HUES48 (cell line): ENCODE data around the gene CPEB4.
A peak's percentile ranks its signal among the peaks of the same experiment; 100 is the strongest.

Source experiments
- H3K27ac ChIP-seq: one replicate; pipeline ENCODE4 v1.7.0; 2013; ENCODE audit warnings: low read depth, low read length, inconsistent platforms
- H3K27me3 ChIP-seq: 2 replicates; pipeline ENCODE4 v1.6.1; 2013; ENCODE audit warnings: mild to moderate bottlenecking, low read length; ENCODE audit not compliant: control insufficient read depth, insufficient read depth
- H3K36me3 ChIP-seq: 2 replicates; pipeline ENCODE4 v1.6.1; 2013; ENCODE audit warnings: low read length; ENCODE audit not compliant: control insufficient read depth, insufficient read depth
- H3K4me1 ChIP-seq: 2 replicates; pipeline ENCODE4 v1.6.1; 2013; ENCODE audit warnings: mild to moderate bottlenecking, low read length; ENCODE audit not compliant: control insufficient read depth, insufficient read depth
- H3K4me3 ChIP-seq: 2 replicates; pipeline ENCODE4 v1.5.1; 2013; ENCODE audit warnings: mild to moderate bottlenecking, low read depth, low read length
- H3K9ac ChIP-seq: 2 replicates; pipeline ENCODE4 v1.6.1; 2013; ENCODE audit warnings: mild to moderate bottlenecking, low read depth, low read length, moderate library complexity
- H3K9me3 ChIP-seq: 2 replicates; pipeline ENCODE4 v1.6.1; 2013; ENCODE audit warnings: low read length; ENCODE audit not compliant: control insufficient read depth, insufficient read depth

The CPEB4 gene

DNA sequence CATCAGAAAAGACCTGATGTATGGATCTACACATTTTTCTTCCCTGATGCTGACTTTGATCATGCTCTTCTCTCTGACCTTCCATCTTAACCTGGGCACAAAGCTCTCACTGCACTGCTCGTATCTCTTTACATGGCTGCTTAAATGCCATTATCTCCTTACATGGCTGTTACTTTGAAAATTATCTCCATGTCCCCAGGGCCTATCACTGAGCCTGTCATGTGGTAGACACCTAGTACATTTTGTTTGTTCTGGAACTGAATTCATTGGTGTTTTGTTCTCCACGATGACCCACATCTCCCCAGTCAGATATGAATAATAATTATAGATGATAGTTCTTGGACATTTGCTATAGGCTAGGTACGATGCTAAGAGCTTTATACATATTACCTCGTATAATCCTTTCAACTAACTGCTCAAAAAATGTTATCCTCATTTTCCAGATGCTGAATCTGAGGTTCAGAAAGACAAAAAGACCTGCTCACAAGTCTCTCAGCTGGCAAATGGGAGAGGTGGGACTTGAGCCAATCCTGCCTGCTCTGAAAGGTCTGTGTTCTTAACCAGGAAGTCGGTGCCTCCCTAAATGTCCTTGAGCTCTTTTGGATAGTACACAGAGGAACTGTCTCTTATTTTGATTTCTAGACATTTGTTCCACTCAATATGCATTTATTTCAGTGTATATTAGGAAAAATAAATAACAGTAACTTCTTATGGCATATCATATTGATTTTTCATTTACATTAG is 9.8 kb upstream of the CPEB4 start:
- no peak overlapping the region for H3K27ac ChIP-seq
- H3K9ac ChIP-seq: no peak overlapping the region
- no peaks in the 10 kb centered on the region for H3K36me3 ChIP-seq

DNA sequence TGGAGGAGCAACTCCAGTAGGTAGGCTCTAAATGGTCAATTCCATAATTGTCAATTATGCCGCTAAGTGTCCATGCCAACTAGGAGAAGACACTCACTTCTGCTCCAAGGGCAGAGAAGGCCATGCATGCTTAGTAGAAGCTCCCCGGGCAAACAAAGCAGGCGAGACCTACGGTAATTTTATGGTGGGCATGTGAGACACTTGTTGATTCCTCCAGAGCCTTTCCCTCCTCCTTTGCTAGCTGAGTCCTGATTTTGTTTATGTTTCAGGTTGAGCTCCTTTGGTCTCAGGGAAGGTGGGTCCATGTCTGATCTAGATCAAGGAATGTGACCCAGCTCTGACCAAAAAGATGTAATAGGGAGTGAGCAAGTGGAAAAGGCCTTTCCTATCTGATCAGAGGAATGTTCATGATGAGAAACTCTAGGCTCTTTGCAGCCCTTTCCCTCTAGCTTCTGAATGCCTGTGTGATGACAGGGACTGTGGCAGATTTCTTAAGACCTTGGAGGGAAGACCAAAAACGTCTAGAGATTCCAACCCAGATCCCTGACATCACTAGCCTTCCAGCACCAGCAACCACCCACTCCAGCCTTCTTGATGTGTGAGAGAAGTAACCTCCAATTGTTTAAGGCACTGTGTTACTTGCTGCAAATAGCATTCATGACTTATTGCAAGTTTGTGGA is 7.7 kb upstream of the CPEB4 start:
- H3K4me3 ChIP-seq: no peak overlapping the region
- H3K9me3 ChIP-seq: no peaks in the 10 kb centered on the region
- no peaks in the 10 kb centered on the region for H3K4me1 ChIP-seq
- no peaks in the 10 kb centered on the region for H3K27me3 ChIP-seq
- no peak overlapping the region for H3K27ac ChIP-seq
- H3K9ac ChIP-seq: no peak overlapping the region
- H3K36me3 ChIP-seq: no peaks in the 10 kb centered on the region

More for the DNA sequence above, 9.8 kb upstream of the CPEB4 start:
- no peaks in the 10 kb centered on the region for H3K27me3 ChIP-seq
- no peak overlapping the region for H3K4me3 ChIP-seq
- H3K9me3 ChIP-seq: no peaks in the 10 kb centered on the region
- no peaks in the 10 kb centered on the region for H3K4me1 ChIP-seq

DNA sequence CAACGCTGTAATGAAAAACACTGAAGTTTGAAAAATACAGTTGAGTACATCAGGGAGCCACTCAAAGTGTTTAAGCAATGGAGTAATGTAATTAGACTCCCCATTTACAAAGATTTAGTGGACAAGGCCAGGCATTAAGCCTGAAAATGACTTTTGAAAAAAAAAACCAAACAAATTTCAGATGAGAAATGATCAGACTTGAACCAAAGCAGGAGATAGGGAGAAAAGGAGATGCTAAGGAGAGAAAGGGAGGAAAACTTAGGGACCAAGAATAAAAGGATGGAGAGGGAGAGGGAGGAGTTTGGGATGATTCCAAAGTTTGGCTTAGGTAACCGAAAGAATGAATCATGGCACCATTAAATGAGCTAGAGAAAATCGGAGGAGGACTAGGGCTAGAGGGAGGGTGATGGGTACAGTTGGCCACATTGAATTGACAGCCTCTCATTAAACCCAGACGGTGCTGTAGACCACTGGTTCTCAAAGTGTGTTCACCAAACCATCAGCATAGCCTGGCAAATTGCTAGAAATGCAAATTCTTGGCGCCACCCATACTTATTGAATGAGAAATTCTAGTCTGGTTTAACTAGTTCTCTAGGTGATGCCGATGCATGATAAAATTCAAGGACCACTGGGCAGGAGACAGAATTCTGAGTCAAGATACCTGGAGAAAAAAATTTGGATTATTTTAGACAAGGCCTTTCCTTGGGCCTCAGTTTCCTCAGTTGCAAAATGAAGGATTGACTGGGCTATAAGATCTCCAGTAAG is 6.2 kb upstream of the CPEB4 start:
- no peaks in the 10 kb centered on the region for H3K9me3 ChIP-seq
- no peak overlapping the region for H3K9ac ChIP-seq
- no peaks in the 10 kb centered on the region for H3K27me3 ChIP-seq
- H3K27ac ChIP-seq: no peak overlapping the region
- no peaks in the 10 kb centered on the region for H3K4me1 ChIP-seq
- H3K4me3 ChIP-seq: no peak overlapping the region
- no peaks in the 10 kb centered on the region for H3K36me3 ChIP-seq

DNA sequence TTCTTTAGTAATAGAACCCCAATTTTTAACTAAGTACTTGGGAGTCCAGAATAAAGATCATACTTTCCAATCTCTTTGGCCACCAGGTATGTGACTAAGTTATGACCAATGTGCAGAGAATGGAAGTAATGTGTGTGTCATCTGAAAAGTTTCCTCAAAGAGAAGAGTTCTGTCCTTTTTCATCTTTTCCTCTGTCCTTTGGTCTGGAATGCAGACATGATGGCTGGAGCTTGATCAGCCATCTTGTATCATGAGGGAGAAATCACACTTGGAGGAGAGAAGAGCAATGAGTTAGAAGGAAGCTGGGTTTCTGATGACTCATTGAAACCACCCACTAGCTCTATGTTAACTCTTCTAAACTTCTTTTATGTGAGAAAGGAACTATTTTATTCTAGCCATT is 5.5 kb upstream of the CPEB4 start:
- Histone ChIP-seq H3K27me3 (no peaks in the 10 kb centered on the region), H3K9me3 (no peaks in the 10 kb centered on the region), H3K4me3 (no peak overlapping the region), H3K36me3 (no peaks in the 10 kb centered on the region), H3K4me1 (0 out of 2 replicates have a peak, but pooled peaks cover 3% of the 10 kb centered on the region), H3K9ac (no peak overlapping the region), H3K27ac (no peak overlapping the region)

DNA sequence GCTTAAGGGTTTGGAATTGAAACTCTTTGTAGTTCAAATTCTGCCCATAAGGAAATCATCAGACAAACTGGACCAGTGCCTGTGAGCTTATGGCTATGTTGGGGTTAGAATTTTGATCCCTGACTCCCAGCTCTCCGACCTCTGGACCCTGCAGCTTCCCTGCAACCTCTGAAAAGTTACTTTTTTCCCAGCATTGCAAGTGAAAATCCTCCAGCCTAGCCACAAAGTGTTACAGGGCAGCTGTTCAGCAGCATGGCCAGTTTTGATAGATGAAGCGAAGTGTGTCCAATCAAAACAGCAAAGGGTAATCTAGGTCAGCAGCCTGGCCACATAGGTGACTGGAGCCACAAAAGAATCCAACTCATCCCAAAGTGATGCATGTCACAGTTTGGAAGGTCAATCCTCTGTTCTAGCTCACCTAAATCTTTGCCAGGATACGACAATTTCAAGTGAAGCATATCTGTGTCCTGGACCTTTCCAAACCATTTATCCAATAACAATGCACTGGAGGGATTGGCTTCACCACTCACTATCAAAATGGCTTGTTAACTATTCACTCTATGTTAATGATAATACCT is 4.7 kb upstream of the CPEB4 start:
- Histone ChIP-seq H3K9ac (no peak overlapping the region), H3K4me1 (0 out of 2 replicates have a peak, but pooled peaks cover 3% of the 10 kb centered on the region)

DNA sequence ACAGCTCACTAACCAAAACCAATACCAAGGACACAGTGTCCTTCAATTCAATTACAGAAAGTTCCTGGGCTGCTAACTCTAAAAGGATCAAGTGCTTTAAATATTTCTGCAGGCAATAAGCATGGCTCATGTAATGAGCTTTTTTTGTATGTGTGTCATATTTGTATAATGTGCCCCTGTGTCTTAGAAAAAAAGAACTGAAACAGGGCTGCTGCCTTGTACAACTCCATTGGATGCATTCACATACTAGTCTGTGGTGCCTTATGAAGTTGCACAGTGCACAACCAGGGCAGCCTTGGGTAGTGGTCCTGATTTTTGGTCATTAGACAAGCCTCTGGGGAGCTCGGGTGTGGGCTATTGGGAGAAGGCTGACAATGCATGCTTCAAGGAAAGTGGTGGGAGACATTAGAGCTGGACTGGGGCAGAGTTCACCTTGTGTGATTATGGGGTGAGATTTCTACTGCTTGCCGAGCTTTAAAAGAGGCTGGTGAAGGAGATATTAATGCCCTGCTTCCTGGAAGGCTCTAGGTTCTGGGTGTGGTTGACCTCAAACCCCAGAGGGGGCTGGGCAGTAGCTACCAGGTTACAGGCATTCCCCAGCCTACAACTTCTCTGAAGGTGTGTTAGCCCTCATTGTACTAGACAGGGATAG is 3.6 kb upstream of the CPEB4 start:
- Histone ChIP-seq H3K27ac (no peak overlapping the region), H3K36me3 (no peaks in the 10 kb centered on the region), H3K9ac (no peak overlapping the region), H3K4me1 (peaks cover 4% of the 10 kb centered on the region; the same call in 1 of the 2 replicates), H3K9me3 (no peaks in the 10 kb centered on the region), H3K4me3 (no peak overlapping the region), H3K27me3 (no peaks in the 10 kb centered on the region)

More for the DNA sequence above, 4.7 kb upstream of the CPEB4 start:
- Histone ChIP-seq H3K36me3 (no peaks in the 10 kb centered on the region), H3K27ac (no peak overlapping the region), H3K9me3 (no peaks in the 10 kb centered on the region), H3K4me3 (no peak overlapping the region), H3K27me3 (no peaks in the 10 kb centered on the region)

DNA sequence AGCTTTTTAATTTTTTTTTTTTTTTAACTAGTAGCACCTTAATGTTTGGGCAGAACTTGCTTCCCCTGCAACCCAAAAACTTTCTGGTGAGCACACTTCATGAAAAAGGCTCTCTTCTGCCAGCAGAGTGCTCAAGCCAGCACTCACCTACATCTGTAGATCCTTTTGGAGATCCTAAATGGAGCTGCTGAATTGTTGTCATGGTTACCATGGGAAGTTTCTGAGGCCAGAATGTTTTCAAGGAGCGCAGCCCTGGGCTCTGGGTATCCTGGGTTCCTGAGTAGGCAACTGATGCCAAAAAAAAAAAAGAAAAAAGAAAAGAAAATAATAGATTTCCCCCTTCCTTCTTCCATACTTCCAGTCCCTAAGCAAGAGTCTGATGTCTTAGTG is 3.1 kb upstream of the CPEB4 start:
- no peak overlapping the region for H3K27ac ChIP-seq
- no peaks in the 10 kb centered on the region for H3K27me3 ChIP-seq
- peaks cover 9% of the 10 kb centered on the region for H3K4me1 ChIP-seq
- H3K9ac ChIP-seq: no peak overlapping the region
- H3K36me3 ChIP-seq: no peaks in the 10 kb centered on the region
- no peaks in the 10 kb centered on the region for H3K9me3 ChIP-seq
- H3K4me3 ChIP-seq: no peak overlapping the region

DNA sequence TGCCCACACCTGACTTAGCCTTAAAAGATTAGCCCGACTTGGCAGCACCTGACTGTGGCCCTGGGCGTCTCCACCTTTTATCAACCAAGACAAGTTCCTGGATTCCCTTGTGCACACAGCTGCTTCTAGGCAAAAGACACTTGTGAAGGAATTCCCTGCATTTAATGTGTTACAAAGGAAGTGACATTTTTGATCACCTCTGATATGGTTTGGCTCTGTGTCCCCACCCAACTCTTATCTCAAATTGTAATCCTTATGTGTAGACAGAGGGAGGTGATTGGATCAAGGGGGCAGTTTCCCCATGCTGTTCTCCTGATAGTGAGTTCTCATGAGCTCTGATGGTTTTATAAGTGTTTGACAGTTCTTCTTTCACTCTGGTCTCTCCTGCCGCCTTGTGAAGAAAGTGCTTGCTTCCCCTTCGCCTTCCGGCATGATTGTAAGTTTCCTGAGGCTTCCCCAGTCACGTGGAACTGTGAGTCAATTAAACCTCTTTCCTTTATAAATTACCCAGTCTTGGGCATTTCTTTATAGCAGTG is 2.6 kb upstream of the CPEB4 start:
- Histone ChIP-seq H3K9me3 (no peaks in the 10 kb centered on the region), H3K4me1 (peaks cover 14% of the 10 kb centered on the region)

DNA sequence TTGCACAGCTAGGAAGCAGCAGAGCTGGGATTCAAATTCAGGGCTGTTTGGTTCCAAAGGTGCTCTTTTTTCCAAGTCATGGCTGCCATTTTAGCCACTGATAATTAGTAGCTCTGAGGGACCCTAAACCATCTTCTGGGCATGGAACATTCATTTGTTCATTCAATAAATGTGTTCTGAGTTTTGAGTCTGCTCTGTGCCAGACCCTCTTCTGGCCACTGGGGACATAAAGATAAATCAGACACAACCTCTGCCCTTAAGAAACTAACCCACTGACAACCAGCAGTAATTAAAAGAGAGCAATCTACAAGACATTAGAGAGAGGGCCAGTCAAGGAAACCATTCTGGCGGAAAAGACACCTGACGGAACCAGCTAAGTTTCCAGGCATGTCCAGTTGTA is 2.0 kb upstream of the CPEB4 start:
- H3K27ac ChIP-seq: no peak overlapping the region
- H3K36me3 ChIP-seq: no peaks in the 10 kb centered on the region
- no peaks in the 10 kb centered on the region for H3K27me3 ChIP-seq
- H3K4me3 ChIP-seq: no peak overlapping the region
- H3K4me1 ChIP-seq: peaks cover 18% of the 10 kb centered on the region
- H3K9ac ChIP-seq: no peak overlapping the region
- no peaks in the 10 kb centered on the region for H3K9me3 ChIP-seq

More for the DNA sequence above, 2.6 kb upstream of the CPEB4 start:
- Histone ChIP-seq H3K36me3 (no peaks in the 10 kb centered on the region), H3K27me3 (no peaks in the 10 kb centered on the region), H3K9ac (no peak overlapping the region), H3K4me3 (no peak overlapping the region), H3K27ac (no peak overlapping the region)

DNA sequence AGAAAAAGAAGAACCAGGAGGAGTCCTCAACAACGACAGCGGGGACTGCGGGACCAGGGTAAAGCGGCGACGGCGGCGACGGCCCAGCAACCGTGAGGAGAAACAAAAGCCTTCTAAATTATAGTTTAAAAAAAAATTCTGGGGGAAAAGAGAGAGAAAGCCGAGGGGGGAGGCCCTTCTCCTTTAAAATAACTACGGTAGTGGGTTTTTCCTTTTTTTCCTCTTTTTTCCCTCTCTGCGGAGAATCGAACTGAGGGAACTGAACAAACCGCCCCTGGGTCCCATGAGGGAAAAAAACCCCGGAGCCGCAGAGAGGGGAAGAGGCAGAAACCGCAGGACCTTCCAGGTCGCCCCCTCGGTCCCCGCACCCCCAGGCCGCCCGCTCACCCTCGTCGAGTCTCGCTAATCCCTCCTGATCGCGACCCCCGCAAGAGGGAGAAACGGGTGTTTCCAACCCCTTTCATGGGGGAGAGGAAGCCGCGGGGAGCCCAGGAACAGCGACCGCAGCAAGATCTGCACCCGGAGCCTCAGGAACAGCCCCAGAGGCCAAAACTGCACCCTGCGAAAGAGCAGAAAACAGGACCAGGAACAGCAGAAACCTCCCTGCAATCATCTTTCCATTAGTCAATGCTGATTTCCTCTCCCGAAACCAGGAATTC is 453 bp downstream of the CPEB4 start:
- Histone ChIP-seq H3K27me3 (no peaks in the 10 kb centered on the region), H3K4me1 (peaks cover 28% of the 10 kb centered on the region), H3K27ac (no peak overlapping the region), H3K4me3 (peak overlapping the region; percentile 77), H3K9ac (no peak overlapping the region), H3K36me3 (no peaks in the 10 kb centered on the region), H3K9me3 (no peaks in the 10 kb centered on the region)
